HT1080 (cell line): Measurements from ENCODE around the gene NBPF4. TPM values are rescaled to one million over a fixed set of nuclear protein-coding genes. Genes with fewer than 3 reads are reported as not detected.
"Not testable (repeated sequence)": the region's sequence is repeated elsewhere in the genome, so short reads cannot be mapped to it uniquely, and the experiment has no call there.

Experiments used
- DNase-seq: peaks from one replicate; pipeline ENCODE4 v3.0.0-alpha.2; 2015; ENCODE audit warnings: low read depth
- total RNA-seq: library from RNA; depleted of rRNA; stranded (reverse); fragments of >200 nt; shearing (Covaris generic); gene quantifications from 2 replicates; pipeline ENCODE4 v1.2.3, GENCODE V29; 2014

The NBPF4 gene
- total RNA-seq, 1 experiment from 2014 or later = not detected

- DNase-seq = not testable (repeated sequence)
Measured at GRCh38 chr1:108214641-108215465, 29.0 kb downstream of the NBPF4 start.

GRCh38 chr1:108211014-108211413 lies 32.9 kb downstream of the NBPF4 start:
- no peak for DNase-seq

GRCh38 chr1:108209456-108210108 lies 34.3 kb downstream of the NBPF4 start:
- DNase-seq = no peak

- DNase-seq = no peak
Measured at GRCh38 chr1:108208724-108209446, 35.0 kb downstream of the NBPF4 start.

GRCh38 chr1:108203582-108203981 lies 40.3 kb downstream of the NBPF4 start:
- DNase-seq = not testable (repeated sequence)

GRCh38 chr1:108201687-108202086 lies 42.2 kb downstream of the NBPF4 start:
- no peak for DNase-seq

- DNase-seq = peak; percentile 74
Measured at GRCh38 chr1:108200687-108201051, 43.2 kb downstream of the NBPF4 start.

GRCh38 chr1:108199781-108200686 lies 43.8 kb downstream of the NBPF4 start, which contains the start of gene SLC25A24:
SLC25A24 (minus strand) TSS chr1:108200343; CDS start chr1:108200138, 205 bp downstream.
- DNase-seq = peak; percentile 85

- peak; percentile 58 for DNase-seq
Measured at GRCh38 chr1:108199201-108199691, 44.6 kb downstream of the NBPF4 start.

GRCh38 chr1:108194051-108194450 lies 49.8 kb downstream of the NBPF4 start:
- no peak for DNase-seq

- DNase-seq = no peak
Measured at GRCh38 chr1:108193333-108193732, 50.5 kb downstream of the NBPF4 start.

GRCh38 chr1:108192581-108192980 lies 51.3 kb downstream of the NBPF4 start:
- no peak for DNase-seq

- no peak for DNase-seq
Measured at GRCh38 chr1:108190686-108191416, 53.0 kb downstream of the NBPF4 start.

GRCh38 chr1:108190001-108190634 lies 53.8 kb downstream of the NBPF4 start:
- DNase-seq = no peak

GRCh38 chr1:108188801-108189200 lies 55.1 kb downstream of the NBPF4 start:
- DNase-seq = no peak

- no peak for DNase-seq
Measured at GRCh38 chr1:108182959-108183700, 60.7 kb downstream of the NBPF4 start.

- no peak for DNase-seq
Measured at GRCh38 chr1:108179018-108179417, 64.9 kb downstream of the NBPF4 start.
